ENCODE data around the gene ZC3H12C. TPM values are rescaled to one million over a fixed set of nuclear protein-coding genes. Genes with fewer than 3 reads are reported as not detected.
A peak's percentile ranks its signal among the peaks of the same experiment; 100 is the strongest.

The ZC3H12C gene
- total and polyA plus RNA-seq, 8 donors = 1.5 to 9.5 (median 4.1) TPM

DNA sequence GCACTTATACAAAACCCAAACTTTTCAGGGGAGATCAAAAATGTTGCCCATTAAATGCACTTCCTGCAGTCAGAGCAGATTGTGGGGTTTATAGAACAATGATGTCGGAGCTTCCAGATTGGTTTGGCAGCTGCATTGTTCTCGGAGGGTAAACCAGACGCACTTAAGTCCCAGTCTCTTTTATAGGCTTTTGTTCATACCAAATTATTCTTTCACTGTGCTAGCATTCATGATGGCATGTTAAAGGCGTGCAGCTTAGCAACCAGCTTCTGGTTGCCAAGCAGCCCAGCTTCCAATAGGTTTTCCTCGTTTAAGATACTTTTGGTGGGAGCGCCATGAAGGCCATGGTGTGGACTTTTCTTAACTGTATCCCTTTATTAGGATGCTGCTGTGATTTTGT is 40.9 kb downstream of the ZC3H12C start:
- FAIRE-seq = no peak
- H3K27ac ChIP-seq = no peak overlapping the region
- no peak overlapping the region for H3K4me3 ChIP-seq
- TF ChIP-seq, protein P1, sequence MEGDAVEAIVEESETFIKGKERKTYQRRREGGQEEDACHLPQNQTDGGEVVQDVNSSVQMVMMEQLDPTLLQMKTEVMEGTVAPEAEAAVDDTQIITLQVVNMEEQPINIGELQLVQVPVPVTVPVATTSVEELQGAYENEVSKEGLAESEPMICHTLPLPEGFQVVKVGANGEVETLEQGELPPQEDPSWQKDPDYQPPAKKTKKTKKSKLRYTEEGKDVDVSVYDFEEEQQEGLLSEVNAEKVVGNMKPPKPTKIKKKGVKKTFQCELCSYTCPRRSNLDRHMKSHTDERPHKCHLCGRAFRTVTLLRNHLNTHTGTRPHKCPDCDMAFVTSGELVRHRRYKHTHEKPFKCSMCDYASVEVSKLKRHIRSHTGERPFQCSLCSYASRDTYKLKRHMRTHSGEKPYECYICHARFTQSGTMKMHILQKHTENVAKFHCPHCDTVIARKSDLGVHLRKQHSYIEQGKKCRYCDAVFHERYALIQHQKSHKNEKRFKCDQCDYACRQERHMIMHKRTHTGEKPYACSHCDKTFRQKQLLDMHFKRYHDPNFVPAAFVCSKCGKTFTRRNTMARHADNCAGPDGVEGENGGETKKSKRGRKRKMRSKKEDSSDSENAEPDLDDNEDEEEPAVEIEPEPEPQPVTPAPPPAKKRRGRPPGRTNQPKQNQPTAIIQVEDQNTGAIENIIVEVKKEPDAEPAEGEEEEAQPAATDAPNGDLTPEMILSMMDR (IDR thresholded peaks at IDR 0.05) = no peak
- intact Hi-C loops (cut with DNase I) = no loop called here
- no peaks in the 10 kb centered on the region for H3K27me3 ChIP-seq
- 89 to 90% methylated on average over 6 of the region's 6 CpGs for WGBS, 2 donors
- H3K4me1 ChIP-seq = no peaks in the 10 kb centered on the region
- ATAC-seq = no peak
- no peaks in the 10 kb centered on the region for H3K36me3 ChIP-seq
- no peak for DNase-seq
- H3K9me3 ChIP-seq = no peaks in the 10 kb centered on the region

DNA sequence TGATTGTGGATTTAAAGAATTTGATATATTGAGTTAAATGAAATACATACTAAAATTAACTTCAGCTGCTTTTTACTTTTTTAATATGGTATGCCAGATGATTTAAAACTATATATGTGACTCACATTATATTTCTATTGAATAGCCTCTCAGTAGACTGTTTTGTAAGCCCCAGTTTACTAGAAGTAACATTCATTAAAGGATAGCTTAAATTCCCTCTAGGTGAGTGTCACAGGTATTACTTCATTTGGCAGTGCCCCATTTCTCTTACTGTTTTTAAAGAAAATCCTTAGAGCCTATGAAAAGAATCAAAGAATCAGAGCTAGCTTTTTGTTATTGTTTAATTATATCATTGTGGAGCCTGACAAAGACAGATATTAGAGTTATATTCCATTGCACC is 48.6 kb downstream of the ZC3H12C start:
- Histone ChIP-seq H3K4me1 (no peaks in the 10 kb centered on the region), H3K36me3 (no peaks in the 10 kb centered on the region), H3K4me3 (no peak overlapping the region), H3K9me3 (no peaks in the 10 kb centered on the region), H3K27ac (no peak overlapping the region), H3K27me3 (no peaks in the 10 kb centered on the region)
- FAIRE-seq (no peak), ATAC-seq (no peak), DNase-seq (no peak)
- TF ChIP-seq, protein P1 (IDR thresholded peaks at IDR 0.05) = no peak
- intact Hi-C loops (cut with DNase I) = no loop called here

DNA sequence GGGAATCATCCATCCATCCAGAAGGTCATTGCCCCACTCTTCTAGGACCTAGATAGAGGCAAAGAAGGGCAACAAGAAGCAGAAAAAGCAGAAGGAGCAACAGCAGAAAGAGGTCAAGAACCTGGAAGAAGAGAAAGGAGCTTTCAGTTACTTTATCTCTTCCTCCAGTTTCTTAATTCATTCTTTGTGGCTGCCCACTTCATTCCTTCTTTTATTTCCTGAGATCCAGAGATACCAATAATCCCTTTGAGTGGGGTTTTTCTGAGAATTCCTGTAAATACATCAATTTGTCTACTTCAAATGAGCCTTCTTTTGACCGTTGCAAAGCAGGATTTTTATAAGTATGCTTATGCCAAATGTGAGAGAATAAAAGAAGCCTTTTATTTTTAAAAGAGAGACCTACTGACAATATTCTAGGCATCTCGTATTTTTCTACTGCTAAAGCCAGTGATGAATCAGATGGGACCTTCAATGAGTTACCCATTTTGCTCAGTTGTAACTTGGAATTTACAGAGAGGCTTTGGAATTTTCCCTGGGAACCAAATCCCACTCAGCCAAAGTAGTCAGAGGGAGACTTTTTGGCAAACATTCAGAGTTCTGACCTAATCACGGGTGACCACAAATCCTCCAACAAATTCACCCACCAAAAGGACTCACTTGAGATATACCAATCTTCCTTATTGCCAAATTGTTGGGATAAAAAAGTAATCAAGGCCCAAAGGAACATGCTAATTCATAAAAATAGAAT is 54.9 kb downstream of the ZC3H12C start:
- DNase-seq (no peak), FAIRE-seq (no peak), ATAC-seq (no peak)
- H3K27ac ChIP-seq = no peak overlapping the region
- TF ChIP-seq, protein P1 (IDR thresholded peaks at IDR 0.05) = no peak
- WGBS, 2 donors = 68 to 77% methylated on average over 3 of the region's 3 CpGs
- H3K4me1 ChIP-seq = no peaks in the 10 kb centered on the region
- H3K4me3 ChIP-seq = no peak overlapping the region
- no peaks in the 10 kb centered on the region for H3K36me3 ChIP-seq
- no peaks in the 10 kb centered on the region for H3K27me3 ChIP-seq
- intact Hi-C loops (cut with DNase I) = no loop called here
- H3K9me3 ChIP-seq = no peaks in the 10 kb centered on the region

DNA sequence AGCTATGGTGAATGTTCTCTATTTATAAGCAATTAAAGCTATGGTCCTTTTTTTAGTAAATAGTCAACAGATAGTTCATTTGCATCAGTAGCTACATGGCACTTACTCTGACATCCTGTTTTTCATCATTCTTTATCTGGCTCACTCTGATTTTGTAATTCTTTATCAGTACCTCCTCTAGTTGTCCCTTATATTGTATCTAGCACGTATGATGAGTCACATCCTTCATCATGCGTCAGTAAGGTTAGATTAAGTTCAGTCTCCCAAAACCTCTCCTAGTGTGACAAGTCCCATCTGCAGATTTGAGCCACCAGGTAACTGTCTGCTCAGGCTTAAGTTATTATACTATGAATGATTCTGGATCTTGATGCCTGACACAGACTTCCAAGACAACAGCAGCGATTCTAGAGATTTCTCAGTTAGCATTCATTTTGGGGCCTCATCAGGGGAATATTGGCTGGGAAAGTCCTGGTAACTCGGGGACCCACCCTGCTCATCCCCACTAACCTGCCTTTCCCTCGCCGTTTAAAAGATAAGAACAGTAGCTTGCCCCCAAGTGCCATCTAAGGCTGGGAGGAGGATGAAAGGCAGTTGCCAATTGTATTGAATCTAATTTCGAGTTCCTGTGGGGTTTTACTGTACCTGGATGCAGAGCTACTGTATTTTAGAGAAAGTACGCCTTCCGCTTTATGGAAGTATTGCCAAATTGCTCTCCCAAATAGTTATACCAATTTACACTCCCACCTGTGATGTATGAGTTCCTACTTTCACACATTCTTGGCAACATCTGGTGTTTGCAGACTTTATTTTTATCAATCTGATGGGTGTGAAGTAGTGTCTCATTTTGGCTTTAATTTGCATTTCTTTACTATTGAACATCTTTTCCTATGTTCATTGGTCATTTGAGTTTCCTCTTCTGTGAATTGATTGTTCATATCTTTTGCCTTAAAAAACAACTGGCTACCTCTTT is 55.9 kb downstream of the ZC3H12C start:
- ATAC-seq (peak in 1 of 4 donors; percentile 21), FAIRE-seq (no peak), DNase-seq (no peak)
- Histone ChIP-seq H3K27ac (no peak overlapping the region), H3K4me1 (no peaks in the 10 kb centered on the region), H3K4me3 (no peak overlapping the region), H3K27me3 (no peaks in the 10 kb centered on the region), H3K36me3 (no peaks in the 10 kb centered on the region), H3K9me3 (no peaks in the 10 kb centered on the region)
- TF ChIP-seq, protein P1 (IDR thresholded peaks at IDR 0.05) = no peak
- intact Hi-C loops (cut with DNase I) = no loop called here
- WGBS, 2 donors = 76 to 90% methylated on average over 9 of the region's 9 CpGs
